ENCODE data around the gene RNF208. TPM values are rescaled to one million over a fixed set of nuclear protein-coding genes. Genes with fewer than 3 reads are reported as not detected.
A peak's percentile ranks its signal among the peaks of the same experiment; 100 is the strongest.

RNF208 gene
- total RNA-seq, 3 donors from 2014 or later (not counting 1 experiment from before 2014, with no cell fraction given): 0.82 to 1.6 (median 0.93) TPM

DNA sequence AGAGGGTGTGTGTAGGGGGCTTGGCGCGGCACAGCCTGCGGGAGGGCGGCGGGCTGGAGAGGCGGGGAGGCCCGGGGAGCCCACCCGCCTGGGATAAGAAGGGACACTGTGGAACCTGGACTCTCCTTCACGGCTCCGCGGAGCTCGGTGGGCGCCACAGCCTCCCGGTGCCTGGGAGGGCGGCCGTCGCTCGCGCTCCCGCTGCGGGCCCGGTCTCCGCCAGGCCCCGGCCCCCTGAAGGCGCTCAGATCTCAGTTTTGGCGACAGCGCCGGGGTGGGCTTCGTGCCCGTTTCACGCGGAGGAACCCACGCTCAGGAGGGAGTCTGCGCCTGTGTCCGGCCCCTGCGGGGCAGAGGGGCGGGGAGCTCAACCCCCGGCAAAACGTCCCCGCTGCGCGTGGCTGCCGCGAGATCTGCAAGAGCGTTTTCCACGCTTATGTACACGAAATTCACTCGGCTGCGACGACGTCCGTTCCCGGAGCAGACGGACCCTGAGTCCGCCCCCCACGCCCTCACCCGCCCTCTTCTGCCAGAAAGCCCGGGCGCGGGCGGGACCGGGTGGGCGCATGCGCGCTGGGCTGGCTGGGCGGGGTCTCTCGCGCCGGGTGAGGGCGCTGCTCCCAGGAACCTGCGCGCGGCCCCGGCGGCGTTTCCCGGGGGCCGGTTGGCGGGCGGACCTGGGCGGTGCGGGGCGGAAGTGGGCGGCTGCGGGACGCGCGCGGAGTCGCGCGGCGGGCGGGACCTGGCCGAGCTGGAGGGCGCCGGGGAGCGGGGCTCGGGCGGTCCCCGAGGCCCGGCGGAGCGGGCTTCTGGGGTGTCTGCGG, 32.8 kb upstream of the RNF208 start, which contains the start of gene NELFB:
Gene NELFB (plus strand): TSS at position 704 of the 824 bp plus-strand sequence.
- Mint-ChIP-seq H3K4me1 (peaks cover 0 to 6% of the 10 kb centered on the region in 2 donors), H3K9me3 (no peaks in the 10 kb centered on the region), H3K4me3 (peak within 1 kb of the TSS; percentile 88), H3K36me3 (no peaks in the 10 kb centered on the region), H3K27me3 (ENCODE audit: low read depth in 2 of 2) (no peaks in the 10 kb centered on the region), H3K27ac (peak within 1 kb of the TSS; percentile 36 to 81)
- Histone ChIP-seq H3K36me3 (ENCODE audit: control insufficient read depth, insufficient read depth, low read length) (peaks cover 11% of the 10 kb centered on the region), H3K4me1 (ENCODE audit: control insufficient read depth, insufficient read depth, low read length) (peaks cover 25% of the 10 kb centered on the region), H3K27me3 (ENCODE audit: control insufficient read depth, insufficient read depth, low read length) (no peaks in the 10 kb centered on the region), H3K4me3 (ENCODE audit: low read length) (peak within 1 kb of the TSS; percentile 85), H3K9me3 (ENCODE audit: control insufficient read depth, insufficient read depth, low read length) (no peaks in the 10 kb centered on the region), H3K27ac (ENCODE audit: low read length) (no peak within 1 kb of the TSS)
- TF ChIP-seq, protein P1, sequence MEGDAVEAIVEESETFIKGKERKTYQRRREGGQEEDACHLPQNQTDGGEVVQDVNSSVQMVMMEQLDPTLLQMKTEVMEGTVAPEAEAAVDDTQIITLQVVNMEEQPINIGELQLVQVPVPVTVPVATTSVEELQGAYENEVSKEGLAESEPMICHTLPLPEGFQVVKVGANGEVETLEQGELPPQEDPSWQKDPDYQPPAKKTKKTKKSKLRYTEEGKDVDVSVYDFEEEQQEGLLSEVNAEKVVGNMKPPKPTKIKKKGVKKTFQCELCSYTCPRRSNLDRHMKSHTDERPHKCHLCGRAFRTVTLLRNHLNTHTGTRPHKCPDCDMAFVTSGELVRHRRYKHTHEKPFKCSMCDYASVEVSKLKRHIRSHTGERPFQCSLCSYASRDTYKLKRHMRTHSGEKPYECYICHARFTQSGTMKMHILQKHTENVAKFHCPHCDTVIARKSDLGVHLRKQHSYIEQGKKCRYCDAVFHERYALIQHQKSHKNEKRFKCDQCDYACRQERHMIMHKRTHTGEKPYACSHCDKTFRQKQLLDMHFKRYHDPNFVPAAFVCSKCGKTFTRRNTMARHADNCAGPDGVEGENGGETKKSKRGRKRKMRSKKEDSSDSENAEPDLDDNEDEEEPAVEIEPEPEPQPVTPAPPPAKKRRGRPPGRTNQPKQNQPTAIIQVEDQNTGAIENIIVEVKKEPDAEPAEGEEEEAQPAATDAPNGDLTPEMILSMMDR (IDR thresholded peaks at IDR 0.05): no peak
- intact Hi-C loops (cut with micrococcal nuclease): loop anchor here (1.0 kb wide), 2 partner anchors 14 to 32 kb away; partner anchors contain the start of gene TUBB4B
- DNase-seq (peak; percentile 95 to 99), ATAC-seq (peak; percentile 93 to 96 (median 94))
- WGBS (ENCODE audit: insufficient coverage): 4% methylated on average over 105 of the region's 105 CpGs

DNA sequence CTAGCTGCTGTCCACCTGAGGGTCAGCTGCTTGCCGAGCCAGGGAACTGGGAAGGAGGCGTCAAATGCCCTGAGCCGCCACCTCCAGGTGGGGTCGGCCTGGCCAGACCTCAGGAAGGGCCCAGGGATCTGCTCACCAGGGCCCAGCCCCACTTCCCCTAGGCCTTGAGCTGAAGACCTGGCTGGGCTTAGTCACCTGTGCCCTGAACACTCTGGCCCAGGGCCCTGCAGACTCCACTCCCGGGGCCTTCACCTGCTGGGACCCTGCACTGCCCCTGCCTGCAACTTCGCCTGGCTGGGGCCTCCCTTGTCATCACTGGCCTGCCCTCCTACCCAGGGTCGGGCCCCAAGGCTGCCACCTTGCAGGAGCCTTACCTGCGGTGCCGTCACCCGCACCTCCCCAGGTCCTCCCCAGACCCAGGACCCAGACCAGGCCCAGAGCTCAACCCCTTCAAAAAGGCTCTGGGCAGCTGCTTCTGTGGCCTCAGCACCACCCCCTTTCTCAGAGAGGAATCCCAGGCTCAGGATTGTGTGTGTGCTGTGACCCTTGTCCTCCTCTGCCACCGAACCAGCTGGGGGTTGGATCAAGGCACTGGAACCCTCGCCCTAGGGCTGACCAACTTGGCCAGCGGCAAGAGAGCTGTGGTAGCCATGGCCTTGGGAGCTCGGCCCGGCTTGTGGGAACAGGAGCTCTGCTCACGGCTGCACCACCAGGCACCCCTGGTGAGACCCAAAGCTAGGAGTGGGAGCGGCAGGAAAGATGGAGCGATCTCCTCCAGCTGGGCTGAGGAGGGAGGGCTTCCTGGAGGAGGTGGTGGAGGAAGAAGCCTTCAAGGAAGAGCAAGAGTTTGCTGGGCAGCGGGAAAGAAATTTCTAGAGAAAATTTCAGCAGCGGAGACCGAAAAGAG, 31.9 kb upstream of the RNF208 start:
- ATAC-seq (no peak), DNase-seq (no peak)
- Mint-ChIP-seq H3K36me3 (no peaks in the 10 kb centered on the region), H3K4me1 (peaks cover 0 to 6% of the 10 kb centered on the region in 2 donors), H3K4me3 (peak overlapping the region; percentile 86), H3K9me3 (no peaks in the 10 kb centered on the region), H3K27me3 (ENCODE audit: low read depth in 2 of 2) (no peaks in the 10 kb centered on the region), H3K27ac (peak overlapping the region in 1 of 2 donors; percentile 81)
- Histone ChIP-seq H3K27me3 (ENCODE audit: control insufficient read depth, insufficient read depth, low read length) (no peaks in the 10 kb centered on the region), H3K4me1 (ENCODE audit: control insufficient read depth, insufficient read depth, low read length) (peaks cover 25% of the 10 kb centered on the region), H3K27ac (ENCODE audit: low read length) (no peak overlapping the region), H3K9me3 (ENCODE audit: control insufficient read depth, insufficient read depth, low read length) (no peaks in the 10 kb centered on the region), H3K36me3 (ENCODE audit: control insufficient read depth, insufficient read depth, low read length) (peaks cover 7% of the 10 kb centered on the region), H3K4me3 (ENCODE audit: low read length) (peak overlapping the region; percentile 85)
- WGBS (ENCODE audit: insufficient coverage): 93% methylated on average over 21 of the region's 21 CpGs
- intact Hi-C loops (cut with micrococcal nuclease): no loop called here
- TF ChIP-seq, protein P1 (IDR thresholded peaks at IDR 0.05): no peak

DNA sequence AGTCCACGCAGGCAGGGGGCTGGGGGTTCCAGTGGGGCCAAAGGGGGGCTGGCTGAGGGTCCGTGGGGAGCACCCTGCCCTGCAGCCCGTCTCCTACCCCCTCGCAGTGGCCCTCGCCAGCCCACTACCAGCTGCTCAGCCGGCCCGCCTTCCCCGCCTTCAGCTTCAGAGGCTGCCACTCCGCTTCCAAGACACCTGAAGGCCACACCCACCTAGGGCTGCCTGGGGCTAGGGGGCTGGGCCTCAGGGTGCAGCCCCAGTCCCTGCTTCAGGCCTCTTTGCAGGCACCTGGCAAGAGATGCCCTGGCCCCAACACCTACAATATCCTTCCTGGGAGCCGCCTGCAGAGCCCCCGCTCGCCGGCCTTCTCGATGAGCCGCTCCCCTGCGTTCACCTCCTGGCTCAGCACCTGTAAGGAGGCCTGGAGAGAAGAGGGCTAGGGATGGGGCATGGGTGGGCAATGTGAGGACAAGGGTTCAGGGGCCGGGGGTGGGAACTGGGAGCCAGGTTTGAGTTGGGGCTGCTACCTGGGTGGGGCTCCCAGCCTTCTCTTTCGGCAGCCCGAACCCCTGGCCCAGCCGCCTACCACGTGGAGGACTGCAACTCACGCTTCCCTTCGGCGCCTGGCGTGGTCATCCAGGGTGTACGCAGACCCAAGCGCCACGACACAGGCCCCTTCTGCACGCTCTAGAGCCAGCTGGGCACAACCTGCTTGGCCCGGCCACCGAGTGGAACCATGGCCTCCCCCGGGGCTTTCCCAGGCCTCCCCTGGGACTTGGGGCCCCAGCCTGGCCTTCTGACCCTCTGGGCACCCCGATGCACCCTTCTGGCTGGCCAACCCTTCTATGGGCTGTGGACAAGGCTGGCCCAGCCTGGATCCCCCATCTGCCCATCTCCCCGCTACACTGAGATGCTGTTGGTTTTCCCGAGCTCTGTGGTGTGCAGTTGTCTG, 30.8 kb upstream of the RNF208 start:
- Histone ChIP-seq H3K36me3 (ENCODE audit: control insufficient read depth, insufficient read depth, low read length) (peaks cover 5% of the 10 kb centered on the region), H3K27me3 (ENCODE audit: control insufficient read depth, insufficient read depth, low read length) (no peaks in the 10 kb centered on the region), H3K27ac (ENCODE audit: low read length) (no peak overlapping the region), H3K4me1 (ENCODE audit: control insufficient read depth, insufficient read depth, low read length) (peaks cover 25% of the 10 kb centered on the region), H3K9me3 (ENCODE audit: control insufficient read depth, insufficient read depth, low read length) (no peaks in the 10 kb centered on the region), H3K4me3 (ENCODE audit: low read length) (no peak overlapping the region)
- H3K27me3 Mint-ChIP-seq (ENCODE audit: low read depth in 2 of 2): no peaks in the 10 kb centered on the region
- no peaks in the 10 kb centered on the region for H3K36me3 Mint-ChIP-seq
- no peak for DNase-seq
- H3K4me1 Mint-ChIP-seq: peaks cover 0 to 6% of the 10 kb centered on the region in 2 donors
- ATAC-seq: no peak
- 85% methylated on average over 34 of the region's 35 CpGs for WGBS (ENCODE audit: insufficient coverage)
- H3K9me3 Mint-ChIP-seq: no peaks in the 10 kb centered on the region
- peak overlapping the region; percentile 45 for H3K4me3 Mint-ChIP-seq
- no peak overlapping the region for H3K27ac Mint-ChIP-seq
- TF ChIP-seq, protein P1 (IDR thresholded peaks at IDR 0.05): no peak
- intact Hi-C loops (cut with micrococcal nuclease): no loop called here
